HCEC 1CT (cell line): ENCODE results near the gene SMPDL3B.
"Not testable (repeated sequence)": the region's sequence is repeated elsewhere in the genome, so short reads cannot be mapped to it uniquely, and the experiment has no call there.

ENCODE experiments used
- DNase-seq: peaks from one replicate; pipeline ENCODE4 v3.0.0-alpha.2; 2017

SMPDL3B gene

GRCh38 chr1:27971674-27972073, 36.9 kb downstream of the SMPDL3B start:
- DNase-seq = no peak

- no peak for DNase-seq
These were observed 37.3 kb downstream of the SMPDL3B start for GRCh38 chr1:27972141-27972540.

GRCh38 chr1:27973771-27974416, 39.1 kb downstream of the SMPDL3B start:
- no peak for DNase-seq

- no peak for DNase-seq
These were observed 39.6 kb downstream of the SMPDL3B start for GRCh38 chr1:27974417-27974781.

- DNase-seq = peak; percentile 77
These were observed 44.5 kb downstream of the SMPDL3B start for GRCh38 chr1:27979151-27979858.

- DNase-seq = no peak
These were observed 45.0 kb downstream of the SMPDL3B start for GRCh38 chr1:27979859-27980201.

- no peak for DNase-seq
These were observed 45.5 kb downstream of the SMPDL3B start for GRCh38 chr1:27980216-27980845.

GRCh38 chr1:27981145-27981544, 46.3 kb downstream of the SMPDL3B start:
- DNase-seq = no peak

- no peak for DNase-seq
These were observed 56.2 kb downstream of the SMPDL3B start for GRCh38 chr1:27990920-27991537.

- no peak for DNase-seq
These were observed 57.5 kb downstream of the SMPDL3B start for GRCh38 chr1:27992276-27992675.

- DNase-seq = no peak
These were observed 58.4 kb downstream of the SMPDL3B start for GRCh38 chr1:27993241-27993640.

- no peak for DNase-seq
These were observed 59.3 kb downstream of the SMPDL3B start for GRCh38 chr1:27994060-27994459.

GRCh38 chr1:27994526-27994925, 59.7 kb downstream of the SMPDL3B start:
- DNase-seq = not testable (repeated sequence)

GRCh38 chr1:27999055-27999454, 64.3 kb downstream of the SMPDL3B start:
- DNase-seq = no peak

- DNase-seq = no peak
These were observed 67.8 kb downstream of the SMPDL3B start for GRCh38 chr1:28002600-28002999.

- DNase-seq = not testable (repeated sequence)
These were observed 68.3 kb downstream of the SMPDL3B start for GRCh38 chr1:28003117-28003516.
